GM21390 (cell line): ENCODE measurements around the gene SRD5A3.
A peak's percentile ranks its signal among the peaks of the same experiment; 100 is the strongest.

Experiments used
- ATAC-seq: cut with Tn5 transposase; IDR thresholded peaks from one replicate; pipeline ENCODE4 v1.9.1; 2021; ENCODE audit not compliant: unreplicated experiment

Gene SRD5A3

GRCh38 chr4:55345980-55346850, at the start of gene SRD5A3:
SRD5A3 (plus strand) TSS chr4:55346242; CDS start chr4:55346337, 95 bp downstream.
- peak; percentile 93 for ATAC-seq

- ATAC-seq = no peak
Observed at GRCh38 chr4:55297346-55297745, 48.7 kb upstream of the SRD5A3 start.

- ATAC-seq = no peak
Observed at GRCh38 chr4:55303760-55304165, 42.3 kb upstream of the SRD5A3 start.

GRCh38 chr4:55304303-55304702, 41.7 kb upstream of the SRD5A3 start:
- ATAC-seq = no peak

- no peak for ATAC-seq
Observed at GRCh38 chr4:55308071-55308470, 38.0 kb upstream of the SRD5A3 start.

- ATAC-seq = no peak
Observed at GRCh38 chr4:55311792-55312488, 34.1 kb upstream of the SRD5A3 start.

GRCh38 chr4:55312489-55313101, 33.4 kb upstream of the SRD5A3 start:
- ATAC-seq = peak; percentile 65

- no peak for ATAC-seq
Observed at GRCh38 chr4:55314141-55314820, 31.8 kb upstream of the SRD5A3 start.

GRCh38 chr4:55318175-55319129, 27.6 kb upstream of the SRD5A3 start:
- no peak for ATAC-seq

- peak; percentile 57 for ATAC-seq
Observed at GRCh38 chr4:55321707-55322264, 24.3 kb upstream of the SRD5A3 start.

- ATAC-seq = no peak
Observed at GRCh38 chr4:55323375-55323774, 22.7 kb upstream of the SRD5A3 start.

- no peak for ATAC-seq
Observed at GRCh38 chr4:55326629-55327028, 19.4 kb upstream of the SRD5A3 start.

GRCh38 chr4:55329012-55329411, 17.0 kb upstream of the SRD5A3 start:
- no peak for ATAC-seq

- ATAC-seq = no peak
Observed at GRCh38 chr4:55330241-55330640, 15.8 kb upstream of the SRD5A3 start.

- ATAC-seq = no peak
Observed at GRCh38 chr4:55336138-55337034, 9.7 kb upstream of the SRD5A3 start.

- ATAC-seq = no peak
Observed at GRCh38 chr4:55337944-55338343, 8.1 kb upstream of the SRD5A3 start.

GRCh38 chr4:55338486-55338885, 7.6 kb upstream of the SRD5A3 start:
- ATAC-seq = no peak

GRCh38 chr4:55340266-55340665, 5.8 kb upstream of the SRD5A3 start:
- ATAC-seq = no peak

- ATAC-seq = no peak
Observed at GRCh38 chr4:55343887-55344286, 2.2 kb upstream of the SRD5A3 start.
